ENCODE measurements around the gene TPCN2.

The TPCN2 gene

GRCh38 chr11:69097263-69097662 lies 48.5 kb downstream of the TPCN2 start:
- DNase-seq, result no peak

- DNase-seq, result no peak
These were observed 50.4 kb downstream of the TPCN2 start for GRCh38 chr11:69099180-69099579.

GRCh38 chr11:69100454-69101114 lies 51.9 kb downstream of the TPCN2 start:
- DNase-seq, result no peak

GRCh38 chr11:69101115-69101791 lies 52.5 kb downstream of the TPCN2 start:
- peak; percentile 69 for DNase-seq

- no peak for DNase-seq
These were observed 53.3 kb downstream of the TPCN2 start for GRCh38 chr11:69101792-69102695.

- no peak for DNase-seq
These were observed 54.2 kb downstream of the TPCN2 start for GRCh38 chr11:69102732-69103615.

- no peak for DNase-seq
These were observed 55.6 kb downstream of the TPCN2 start for GRCh38 chr11:69104212-69104855.

GRCh38 chr11:69104856-69105395 lies 56.2 kb downstream of the TPCN2 start:
- no peak for DNase-seq

- no peak for DNase-seq
These were observed 56.8 kb downstream of the TPCN2 start for GRCh38 chr11:69105461-69106030.

- DNase-seq, result no peak
These were observed 57.5 kb downstream of the TPCN2 start for GRCh38 chr11:69106031-69106811.

GRCh38 chr11:69107413-69107812 lies 58.7 kb downstream of the TPCN2 start:
- no peak for DNase-seq

GRCh38 chr11:69108030-69108429 lies 59.3 kb downstream of the TPCN2 start:
- DNase-seq, result no peak

- no peak for DNase-seq
These were observed 59.8 kb downstream of the TPCN2 start for GRCh38 chr11:69108559-69108958.

GRCh38 chr11:69109101-69109500 lies 60.4 kb downstream of the TPCN2 start:
- DNase-seq, result no peak

GRCh38 chr11:69110451-69110850 lies 61.7 kb downstream of the TPCN2 start:
- no peak for DNase-seq

GRCh38 chr11:69111624-69112542 lies 63.2 kb downstream of the TPCN2 start:
- no peak for DNase-seq

- DNase-seq, result no peak
These were observed 64.5 kb downstream of the TPCN2 start for GRCh38 chr11:69113226-69113625.

GRCh38 chr11:69113646-69114340 lies 65.1 kb downstream of the TPCN2 start:
- no peak for DNase-seq

- DNase-seq, result no peak
These were observed 65.6 kb downstream of the TPCN2 start for GRCh38 chr11:69114362-69114761.

Data from T-helper 9 cell (primary cell).